Lower leg skin (tissue), 3 donors: ENCODE data around the gene OPRM1.

Experiments
- CTCF ChIP-seq, 3 donors: fragments of 450-650 bp; IDR thresholded peaks; one replicate each; pipeline ENCODE4 v1.5.1; 2016; ENCODE audit warnings: antibody characterized with exemption in 3 of 3, mild to moderate bottlenecking in 3 of 3, moderate library complexity in 2 of 3
- POLR2A ChIP-seq, 2 donors: fragments of 450-650 bp; IDR thresholded peaks; one replicate each; pipeline ENCODE4 v1.6.1; 2016 to 2017; ENCODE audit warnings: antibody characterized with exemption in 2 of 2, mild to moderate bottlenecking in 1 of 2, moderate library complexity in 1 of 2

GRCh38 chr6:154143753-154144152 is 104.7 kb downstream of the OPRM1 start:
- TF ChIP-seq CTCF (IDR thresholded peaks at IDR 0.05) (no peak), POLR2A (IDR thresholded peaks at IDR 0.05) (no peak)
